ENCODE measurements around the gene NKAPL. TPM values are rescaled to one million over a fixed set of nuclear protein-coding genes. Genes with fewer than 3 reads are reported as not detected.

NKAPL gene
- total and polyA plus RNA-seq, 2 donors (not counting 3 experiments of a cell fraction or from before 2014, with no cell fraction given): 0.72 to 1.1 TPM

GRCh38 chr6:28248916-28249315 is 10.2 kb upstream of the NKAPL start:
- Histone ChIP-seq H2AFZ (ENCODE audit: low read depth, low read length) (no peak overlapping the region), H3K79me2 (ENCODE audit: control insufficient read depth, insufficient read depth, low read length) (no peaks in the 10 kb centered on the region), H3K36me3 (ENCODE audit: control insufficient read depth in 2 of 2, extremely low read depth in 1 of 2, insufficient read depth in 2 of 2, low read length in 2 of 2) (peaks cover 0 to 10% of the 10 kb centered on the region in 2 experiments), H3K4me2 (ENCODE audit: insufficient read depth, low read length) (no peak overlapping the region), H3K4me3 (replicated peaks in 1 of 3; ENCODE audit: insufficient read depth in 1 of 3, low read depth in 1 of 3, low read length in 3 of 3) (no peak overlapping the region), H3K27me3 (ENCODE audit: control insufficient read depth in 2 of 2, insufficient read depth in 2 of 2, low read length in 2 of 2) (no peaks in the 10 kb centered on the region), H3K9me1 (replicated peaks; ENCODE audit: control insufficient read depth, extremely low read depth, insufficient read depth, low read length) (no peaks in the 10 kb centered on the region), H3K4me1 (ENCODE audit: control insufficient read depth, extremely low read depth, insufficient read depth, low read length) (peaks cover 12% of the 10 kb centered on the region), H3K9me3 (replicated peaks; ENCODE audit: control insufficient read depth, insufficient read depth, low read length) (no peaks in the 10 kb centered on the region), H4K20me1 (replicated peaks; ENCODE audit: control insufficient read depth, extremely low read depth, insufficient read depth, low read length) (no peaks in the 10 kb centered on the region), H3K27ac (ENCODE audit: insufficient read depth, low read depth, low read length) (no peak overlapping the region), H3K9ac (replicated peaks; ENCODE audit: extremely low read depth, insufficient read depth, low read length) (no peak overlapping the region)
- dilution Hi-C loops (cut with MboI; ENCODE audit: extremely low pct_ligation_motif_present, low sequenced_read_pairs) (no loop called here), intact Hi-C loops (cut with micrococcal nuclease) (loop anchor here (1.0 kb wide), 1 partner anchor 45 kb away; no protein-coding TSS in a partner anchor)
- POLR2A ChIA-PET: no interaction called here
- FAIRE-seq (no peak), DNase-seq (ENCODE audit: low read depth, low spot score) (no peak)
- CTCF ChIA-PET: no interaction called here
- BruUV-seq (replicated peaks): no TSS peak
- no peak for TF ChIP-seq POLR2AphosphoS5 (IDR thresholded peaks at IDR 0.05; ENCODE audit: insufficient read depth, low read depth, low read length)
- TF ChIP-seq GATA2 (IDR thresholded peaks at IDR 0.05; ENCODE audit: insufficient read depth, insufficient read length, low read depth, low read length): no peak
- no peak for TF ChIP-seq EZH2 (IDR thresholded peaks at IDR 0.05; ENCODE audit: borderline replicate concordance, low read depth, low read length, severe bottlenecking)
- TF ChIP-seq, protein P1, sequence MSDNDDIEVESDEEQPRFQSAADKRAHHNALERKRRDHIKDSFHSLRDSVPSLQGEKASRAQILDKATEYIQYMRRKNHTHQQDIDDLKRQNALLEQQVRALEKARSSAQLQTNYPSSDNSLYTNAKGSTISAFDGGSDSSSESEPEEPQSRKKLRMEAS (IDR thresholded peaks at IDR 0.05; ENCODE audit: insufficient read depth, insufficient read length): no peak
- TF ChIP-seq CTCF (IDR thresholded peaks at IDR 0.05; ENCODE audit: extremely low read depth in 1 of 2, insufficient read depth in 1 of 2, low read depth in 1 of 2, low read length in 2 of 2): no peak
- no peak for TF ChIP-seq FOS (IDR thresholded peaks at IDR 0.05; ENCODE audit: borderline replicate concordance, insufficient read depth, low read length)
- TF ChIP-seq POLR2A (IDR thresholded peaks at IDR 0.05; ENCODE audit: low read depth, low read length): no peak
- TF ChIP-seq JUN (IDR thresholded peaks at IDR 0.05; ENCODE audit: borderline replicate concordance, insufficient read depth, insufficient read length, low read depth): no peak
- TF ChIP-seq MYC (IDR thresholded peaks at IDR 0.05; ENCODE audit: low read depth, low read length): no peak
